ENCODE data around the gene MS4A6E. TPM values are rescaled to one million over a fixed set of nuclear protein-coding genes. Genes with fewer than 3 reads are reported as not detected.
"Not testable (repeated sequence)": the region's sequence is repeated elsewhere in the genome, so short reads cannot be mapped to it uniquely, and the experiment has no call there.

Gene MS4A6E, protein sequence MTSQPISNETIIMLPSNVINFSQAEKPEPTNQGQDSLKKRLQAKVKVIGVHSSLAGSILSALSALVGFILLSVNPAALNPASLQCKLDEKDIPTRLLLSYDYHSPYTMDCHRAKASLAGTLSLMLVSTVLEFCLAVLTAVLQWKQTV
- total RNA-seq: not detected

DNA sequence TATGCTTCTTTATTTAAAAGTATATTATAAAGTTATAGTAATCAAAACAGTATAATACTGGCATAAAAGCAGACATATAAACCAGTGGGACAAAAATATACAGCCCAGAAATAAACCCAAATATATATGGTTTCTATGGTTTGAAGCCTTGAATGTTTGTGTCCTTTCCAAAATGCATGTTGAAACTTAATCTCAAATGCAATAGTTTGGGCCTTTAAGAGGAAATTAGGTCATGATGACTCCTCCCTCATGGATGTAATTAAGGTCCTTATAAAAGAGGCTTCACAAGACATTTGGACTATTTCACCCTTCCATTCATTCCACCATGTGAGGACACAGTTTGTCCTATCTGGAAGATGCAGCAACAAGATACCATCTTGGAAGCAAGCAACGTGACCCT, at the start of gene MS4A6E:
Gene MS4A6E, plus strand, starts transcription at position 301 of the 400 bp plus-strand sequence. CDS start 7,641 bp downstream, outside the sequence.
- Histone ChIP-seq H3K4me1 (ENCODE audit: control insufficient read depth in 3 of 3, insufficient read depth in 3 of 3, low read length in 3 of 3) (no peaks in the 10 kb centered on the region), H3K27ac (ENCODE audit: low read depth, low read length) (no peak within 1 kb of the TSS), H3K9ac (ENCODE audit: low read depth in 1 of 3, low read length in 3 of 3) (no peak within 1 kb of the TSS), H3K27me3 (ENCODE audit: control insufficient read depth in 3 of 3, insufficient read depth in 3 of 3, low read length in 3 of 3) (no peaks in the 10 kb centered on the region), H3K4me3 (ENCODE audit: low read length in 3 of 3) (no peak within 1 kb of the TSS), H3K9me3 (ENCODE audit: control insufficient read depth in 3 of 3, low read length in 3 of 3) (peaks cover 0 to 4% (median 3%) of the 10 kb centered on the region in 3 donors), H3K36me3 (ENCODE audit: control insufficient read depth in 3 of 3, insufficient read depth in 3 of 3, low read length in 3 of 3) (no peaks in the 10 kb centered on the region)

DNA sequence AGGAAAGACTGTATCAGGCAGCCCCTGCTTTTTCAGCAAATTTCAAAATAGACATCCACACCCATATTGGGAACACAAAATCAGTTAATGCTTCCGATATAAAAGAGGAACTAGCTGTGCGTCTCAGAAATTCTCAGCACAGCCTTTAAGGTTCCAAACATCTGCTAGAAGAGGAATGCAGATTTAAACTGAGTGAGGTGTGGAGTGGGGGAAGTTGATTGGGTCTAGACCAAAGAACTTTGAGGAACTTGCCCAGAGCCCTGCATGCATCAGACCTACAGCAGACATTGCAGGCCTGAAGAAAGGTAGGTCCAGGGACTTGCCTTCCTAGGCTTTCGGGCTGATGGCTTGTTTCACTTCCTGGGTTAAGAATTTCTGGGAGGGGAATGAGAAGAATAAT, 46.6 kb upstream of the MS4A6E start, which contains the start of gene MS4A4A:
Gene MS4A4A, plus strand, starts transcription at position 255 of the 400 bp plus-strand sequence. Its CDS starts 10 bp downstream, at position 265.
- Histone ChIP-seq H3K27ac (ENCODE audit: low read depth, low read length) (peak within 1 kb of the TSS; percentile 28), H3K9me3 (ENCODE audit: control insufficient read depth in 3 of 3, low read length in 3 of 3) (no peaks in the 10 kb centered on the region), H3K9ac (ENCODE audit: low read depth in 1 of 3, low read length in 3 of 3) (no peak within 1 kb of the TSS), H3K36me3 (ENCODE audit: control insufficient read depth in 3 of 3, insufficient read depth in 3 of 3, low read length in 3 of 3) (no peaks in the 10 kb centered on the region), H3K4me1 (ENCODE audit: control insufficient read depth in 3 of 3, insufficient read depth in 3 of 3, low read length in 3 of 3) (no peaks in the 10 kb centered on the region), H3K4me3 (ENCODE audit: low read length in 3 of 3) (peak within 1 kb of the TSS in 1 of 3 donors; percentile 24), H3K27me3 (ENCODE audit: control insufficient read depth in 3 of 3, insufficient read depth in 3 of 3, low read length in 3 of 3) (no peaks in the 10 kb centered on the region)

DNA sequence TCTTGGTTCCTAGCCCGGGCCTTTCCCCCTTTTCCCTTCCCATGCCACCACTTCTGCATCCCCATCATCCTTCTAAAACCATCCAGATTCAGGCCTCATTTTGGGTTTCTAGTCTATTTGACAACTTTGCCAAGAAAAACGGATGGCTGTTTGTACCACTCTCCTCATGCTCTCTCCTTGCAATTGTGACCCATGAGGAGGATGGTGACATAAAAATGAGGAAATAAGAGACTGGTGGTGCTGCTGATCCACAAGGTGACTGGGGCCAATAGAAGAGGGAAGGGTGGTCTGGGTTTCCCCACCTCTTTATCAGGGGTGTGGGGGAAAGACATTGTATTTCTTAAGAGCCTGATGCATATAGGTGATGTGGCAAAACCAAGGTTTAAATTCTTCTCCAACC, 45.6 kb upstream of the MS4A6E start:
- H3K27me3 ChIP-seq (ENCODE audit: control insufficient read depth in 3 of 3, insufficient read depth in 3 of 3, low read length in 3 of 3): no peaks in the 10 kb centered on the region
- H3K9ac ChIP-seq (ENCODE audit: low read depth in 1 of 3, low read length in 3 of 3): no peak overlapping the region
- H3K36me3 ChIP-seq (ENCODE audit: control insufficient read depth in 3 of 3, insufficient read depth in 3 of 3, low read length in 3 of 3): no peaks in the 10 kb centered on the region
- no peaks in the 10 kb centered on the region for H3K4me1 ChIP-seq (ENCODE audit: control insufficient read depth in 3 of 3, insufficient read depth in 3 of 3, low read length in 3 of 3)
- peak overlapping the region in 1 of 3 donors; percentile 24 for H3K4me3 ChIP-seq (ENCODE audit: low read length in 3 of 3)
- H3K9me3 ChIP-seq (ENCODE audit: control insufficient read depth in 3 of 3, low read length in 3 of 3): no peaks in the 10 kb centered on the region
- no peak overlapping the region for H3K27ac ChIP-seq (ENCODE audit: low read depth, low read length)

DNA sequence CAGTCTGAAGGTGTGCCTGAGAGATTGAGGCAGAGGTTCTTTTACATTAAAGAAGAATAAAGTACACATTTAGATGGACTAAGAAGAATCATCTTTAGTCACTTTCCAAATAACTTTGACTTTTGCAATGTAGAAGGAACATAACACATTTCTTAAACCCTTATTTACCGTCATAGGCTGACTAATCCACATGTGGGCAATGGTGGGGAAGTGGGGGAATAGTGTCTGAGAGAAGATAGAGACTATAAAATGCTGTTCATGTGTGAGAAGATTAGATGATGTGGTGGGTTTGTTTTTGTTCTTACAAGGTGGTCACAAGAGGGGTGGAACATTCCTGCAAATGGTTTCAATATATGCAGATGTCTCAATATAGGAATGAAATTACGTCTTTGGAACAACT, 44.8 kb upstream of the MS4A6E start:
- no peaks in the 10 kb centered on the region for H3K9me3 ChIP-seq (ENCODE audit: control insufficient read depth in 3 of 3, low read length in 3 of 3)
- no peaks in the 10 kb centered on the region for H3K4me1 ChIP-seq (ENCODE audit: control insufficient read depth in 3 of 3, insufficient read depth in 3 of 3, low read length in 3 of 3)
- no peak overlapping the region for H3K4me3 ChIP-seq (ENCODE audit: low read length in 3 of 3)
- no peak overlapping the region for H3K9ac ChIP-seq (ENCODE audit: low read depth in 1 of 3, low read length in 3 of 3)
- no peaks in the 10 kb centered on the region for H3K36me3 ChIP-seq (ENCODE audit: control insufficient read depth in 3 of 3, insufficient read depth in 3 of 3, low read length in 3 of 3)
- H3K27me3 ChIP-seq (ENCODE audit: control insufficient read depth in 3 of 3, insufficient read depth in 3 of 3, low read length in 3 of 3): no peaks in the 10 kb centered on the region
- peak overlapping the region; percentile 36 for H3K27ac ChIP-seq (ENCODE audit: low read depth, low read length)

DNA sequence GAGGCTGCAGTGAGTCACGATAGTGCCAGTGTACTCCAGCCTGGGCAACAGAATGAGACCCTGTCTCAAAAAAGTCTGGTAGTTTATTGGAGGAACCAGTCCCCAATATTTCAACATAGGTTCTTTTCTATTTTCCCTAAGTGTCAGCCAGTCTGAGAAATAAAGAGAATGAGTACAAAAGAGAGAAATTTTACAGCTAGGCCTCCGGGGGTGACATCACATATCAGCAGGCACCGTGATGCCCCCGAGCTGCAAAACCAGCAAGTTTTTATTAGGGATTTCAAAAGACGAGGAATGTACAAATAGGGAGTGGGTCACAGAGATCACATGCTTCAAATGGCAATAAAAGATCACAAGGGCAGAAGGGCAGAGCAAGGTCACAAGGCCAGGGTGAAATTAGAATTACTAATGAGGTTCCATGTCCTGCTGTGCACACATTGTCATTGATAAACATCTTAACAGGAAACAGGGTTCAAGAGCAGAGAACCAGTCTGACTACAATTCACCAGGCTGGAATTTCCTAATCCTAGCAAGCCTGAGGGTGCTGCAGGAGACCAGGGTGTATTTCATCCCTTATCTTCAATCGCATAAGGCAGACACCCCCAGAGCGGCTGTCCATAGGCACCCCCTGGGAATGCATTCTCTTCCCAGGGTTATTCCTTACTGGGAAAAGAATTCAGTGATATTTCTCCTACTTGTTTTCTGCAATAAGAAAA, 41.5 kb upstream of the MS4A6E start:
- H3K9me3 ChIP-seq (ENCODE audit: control insufficient read depth in 3 of 3, low read length in 3 of 3); H3K4me1 ChIP-seq (ENCODE audit: control insufficient read depth in 3 of 3, insufficient read depth in 3 of 3, low read length in 3 of 3); H3K9ac ChIP-seq (ENCODE audit: low read depth in 1 of 3, low read length in 3 of 3); H3K4me3 ChIP-seq (ENCODE audit: low read length in 3 of 3); H3K27me3 ChIP-seq (ENCODE audit: control insufficient read depth in 3 of 3, insufficient read depth in 3 of 3, low read length in 3 of 3); H3K27ac ChIP-seq (ENCODE audit: low read depth, low read length); H3K36me3 ChIP-seq (ENCODE audit: control insufficient read depth in 3 of 3, insufficient read depth in 3 of 3, low read length in 3 of 3): not testable (repeated sequence)

DNA sequence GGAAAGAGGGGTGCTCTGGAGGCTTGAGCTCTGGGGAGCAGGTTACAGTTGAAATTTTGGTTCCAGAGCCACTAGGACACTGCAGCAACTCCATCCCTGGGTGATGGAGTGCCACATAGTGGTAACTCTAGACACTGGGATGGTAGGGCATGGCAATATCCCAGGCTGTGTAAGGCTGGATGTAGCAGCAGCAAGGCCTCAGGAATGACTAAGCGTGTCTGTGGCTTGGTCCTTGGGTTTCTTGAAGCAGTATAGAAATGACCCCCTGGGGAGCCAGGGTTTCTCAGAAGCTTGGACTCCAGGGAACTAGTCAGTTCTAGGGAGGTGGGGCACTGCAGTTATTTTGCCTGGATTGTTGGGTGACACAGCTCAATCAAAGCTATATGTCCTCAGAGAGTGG, 38.5 kb upstream of the MS4A6E start:
- Histone ChIP-seq H3K27me3 (ENCODE audit: control insufficient read depth in 3 of 3, insufficient read depth in 3 of 3, low read length in 3 of 3) (no peaks in the 10 kb centered on the region), H3K36me3 (ENCODE audit: control insufficient read depth in 3 of 3, insufficient read depth in 3 of 3, low read length in 3 of 3) (no peaks in the 10 kb centered on the region), H3K9me3 (ENCODE audit: control insufficient read depth in 3 of 3, low read length in 3 of 3) (peaks cover 0 to 3% (median 2%) of the 10 kb centered on the region in 3 donors), H3K4me1 (ENCODE audit: control insufficient read depth in 3 of 3, insufficient read depth in 3 of 3, low read length in 3 of 3) (no peaks in the 10 kb centered on the region), H3K9ac (ENCODE audit: low read depth in 1 of 3, low read length in 3 of 3) (no peak overlapping the region), H3K4me3 (ENCODE audit: low read length in 3 of 3) (no peak overlapping the region), H3K27ac (ENCODE audit: low read depth, low read length) (no peak overlapping the region)

DNA sequence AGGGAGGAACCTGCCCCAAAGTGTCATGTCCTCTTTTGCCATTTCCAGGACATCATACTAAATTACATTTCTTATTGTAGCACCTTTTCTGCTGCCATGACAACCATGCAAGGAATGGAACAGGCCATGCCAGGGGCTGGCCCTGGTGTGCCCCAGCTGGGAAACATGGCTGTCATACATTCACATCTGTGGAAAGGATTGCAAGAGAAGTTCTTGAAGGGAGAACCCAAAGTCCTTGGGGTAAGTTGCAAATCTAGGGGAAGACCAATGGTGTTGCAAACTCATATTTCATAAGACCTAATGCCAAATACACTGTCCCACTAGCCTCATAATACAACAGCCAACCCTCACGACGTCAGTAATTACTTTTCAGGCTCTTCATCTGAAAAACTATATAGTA, 34.9 kb upstream of the MS4A6E start:
- no peaks in the 10 kb centered on the region for H3K4me1 ChIP-seq (ENCODE audit: control insufficient read depth in 3 of 3, insufficient read depth in 3 of 3, low read length in 3 of 3)
- H3K9ac ChIP-seq (ENCODE audit: low read depth in 1 of 3, low read length in 3 of 3): no peak overlapping the region
- no peak overlapping the region for H3K4me3 ChIP-seq (ENCODE audit: low read length in 3 of 3)
- H3K9me3 ChIP-seq (ENCODE audit: control insufficient read depth in 3 of 3, low read length in 3 of 3): peaks cover 0 to 3% (median 2%) of the 10 kb centered on the region in 3 donors
- H3K27ac ChIP-seq (ENCODE audit: low read depth, low read length): no peak overlapping the region
- no peaks in the 10 kb centered on the region for H3K36me3 ChIP-seq (ENCODE audit: control insufficient read depth in 3 of 3, insufficient read depth in 3 of 3, low read length in 3 of 3)
- no peaks in the 10 kb centered on the region for H3K27me3 ChIP-seq (ENCODE audit: control insufficient read depth in 3 of 3, insufficient read depth in 3 of 3, low read length in 3 of 3)

DNA sequence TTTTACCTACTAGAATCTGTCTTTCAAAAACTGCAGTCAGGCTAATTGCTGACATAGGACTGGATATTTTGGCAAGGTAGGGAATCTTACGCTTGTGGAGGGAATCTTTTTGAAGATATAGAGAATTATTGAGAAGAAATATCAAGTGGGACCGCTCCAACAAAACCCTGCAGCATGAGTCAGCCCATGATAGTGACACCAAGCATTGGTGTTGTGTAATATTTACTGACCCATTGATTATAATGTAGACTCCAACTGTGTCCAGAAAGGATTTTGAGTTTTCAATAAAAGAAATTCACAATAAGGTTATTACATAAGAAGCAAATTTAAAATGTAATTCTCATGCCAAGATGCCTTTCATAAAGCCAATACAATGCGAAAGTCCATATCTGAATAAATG, 25.9 kb upstream of the MS4A6E start:
- Histone ChIP-seq H3K27ac (ENCODE audit: low read depth, low read length) (no peak overlapping the region), H3K4me3 (ENCODE audit: low read length in 3 of 3) (no peak overlapping the region)

DNA sequence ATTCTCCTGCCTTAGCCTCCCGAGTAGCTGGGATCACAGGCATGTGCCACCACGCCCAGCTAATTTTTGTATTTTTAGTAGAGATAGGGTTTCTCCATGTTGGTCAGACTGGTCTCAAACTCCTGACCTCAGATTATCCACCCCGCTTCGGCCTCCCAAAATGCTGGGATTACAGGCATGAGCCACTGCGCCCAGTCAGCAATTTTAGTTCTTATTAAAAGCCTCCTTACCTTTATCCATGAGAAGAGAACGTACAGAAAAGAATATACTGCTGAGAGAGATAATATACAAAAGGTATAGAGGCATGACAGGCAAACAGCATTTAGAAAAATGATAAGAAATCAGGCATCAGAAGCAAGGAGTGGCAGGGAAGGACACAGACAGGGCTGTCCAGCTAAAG, 25.2 kb upstream of the MS4A6E start:
- H3K9me3 ChIP-seq (ENCODE audit: control insufficient read depth in 3 of 3, low read length in 3 of 3); H3K4me3 ChIP-seq (ENCODE audit: low read length in 3 of 3); H3K27me3 ChIP-seq (ENCODE audit: control insufficient read depth in 3 of 3, insufficient read depth in 3 of 3, low read length in 3 of 3); H3K36me3 ChIP-seq (ENCODE audit: control insufficient read depth in 3 of 3, insufficient read depth in 3 of 3, low read length in 3 of 3); H3K9ac ChIP-seq (ENCODE audit: low read depth in 1 of 3, low read length in 3 of 3); H3K4me1 ChIP-seq (ENCODE audit: control insufficient read depth in 3 of 3, insufficient read depth in 3 of 3, low read length in 3 of 3); H3K27ac ChIP-seq (ENCODE audit: low read depth, low read length): not testable (repeated sequence)

More for the DNA sequence above, 25.9 kb upstream of the MS4A6E start:
- Histone ChIP-seq H3K27me3 (ENCODE audit: control insufficient read depth in 3 of 3, insufficient read depth in 3 of 3, low read length in 3 of 3) (no peaks in the 10 kb centered on the region), H3K9ac (ENCODE audit: low read depth in 1 of 3, low read length in 3 of 3) (no peak overlapping the region), H3K9me3 (ENCODE audit: control insufficient read depth in 3 of 3, low read length in 3 of 3) (no peaks in the 10 kb centered on the region), H3K4me1 (ENCODE audit: control insufficient read depth in 3 of 3, insufficient read depth in 3 of 3, low read length in 3 of 3) (no peaks in the 10 kb centered on the region), H3K36me3 (ENCODE audit: control insufficient read depth in 3 of 3, insufficient read depth in 3 of 3, low read length in 3 of 3) (no peaks in the 10 kb centered on the region)

DNA sequence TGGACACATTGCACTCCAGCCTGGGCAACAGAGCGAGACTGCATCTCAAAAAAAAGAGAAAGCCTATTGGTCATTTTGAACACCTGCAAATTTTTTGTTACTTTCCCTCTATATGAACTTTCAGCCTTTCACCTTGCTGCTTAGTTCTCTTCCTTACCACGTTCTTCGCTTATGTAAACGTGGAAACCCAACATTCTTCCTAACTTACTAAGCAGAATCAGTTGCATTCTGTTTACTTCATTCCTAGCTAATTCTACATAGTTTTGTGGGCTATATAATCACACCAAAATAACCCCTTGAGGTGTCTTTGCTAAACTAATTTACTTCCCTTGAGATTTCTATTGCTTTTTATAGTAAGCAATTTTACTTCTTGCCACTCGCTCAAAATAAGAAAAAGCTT, 23.4 kb upstream of the MS4A6E start:
- Histone ChIP-seq H3K27ac (ENCODE audit: low read depth, low read length) (no peak overlapping the region), H3K4me3 (ENCODE audit: low read length in 3 of 3) (no peak overlapping the region), H3K9me3 (ENCODE audit: control insufficient read depth in 3 of 3, low read length in 3 of 3) (no peaks in the 10 kb centered on the region), H3K27me3 (ENCODE audit: control insufficient read depth in 3 of 3, insufficient read depth in 3 of 3, low read length in 3 of 3) (no peaks in the 10 kb centered on the region), H3K4me1 (ENCODE audit: control insufficient read depth in 3 of 3, insufficient read depth in 3 of 3, low read length in 3 of 3) (no peaks in the 10 kb centered on the region), H3K9ac (ENCODE audit: low read depth in 1 of 3, low read length in 3 of 3) (no peak overlapping the region), H3K36me3 (ENCODE audit: control insufficient read depth in 3 of 3, insufficient read depth in 3 of 3, low read length in 3 of 3) (no peaks in the 10 kb centered on the region)
